GM21447 (cell line): Measurements from ENCODE around the gene KLHL28.

Experiments used
- ATAC-seq: cut with Tn5 transposase; IDR thresholded peaks from one replicate; pipeline ENCODE4 v1.9.1; 2021; ENCODE audit not compliant: unreplicated experiment

The KLHL28 gene

DNA sequence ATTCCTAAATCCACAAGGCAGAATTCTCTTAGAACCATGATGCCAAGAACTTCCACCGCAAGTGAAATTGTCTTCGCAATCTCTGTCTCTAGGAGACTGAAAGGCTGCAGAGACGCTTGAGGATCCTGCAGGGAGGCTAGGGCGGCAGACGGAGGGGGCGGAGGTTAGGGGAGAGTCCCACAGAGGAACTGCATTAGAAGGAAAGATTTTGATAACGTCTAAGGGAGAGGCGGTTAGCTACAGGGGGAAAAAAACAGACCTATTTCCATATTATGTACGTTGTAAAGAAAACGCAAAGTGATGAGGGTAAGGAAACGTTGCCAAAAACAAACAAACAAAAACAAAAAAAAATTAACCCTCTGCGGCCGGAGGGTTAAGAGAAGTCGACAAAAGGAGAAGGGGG, 595 bp downstream of the KLHL28 start:
- peak; percentile 21 for ATAC-seq

- ATAC-seq = no peak
Measured at GRCh38 chr14:44960646-44961045, 1.1 kb downstream of the KLHL28 start.

DNA sequence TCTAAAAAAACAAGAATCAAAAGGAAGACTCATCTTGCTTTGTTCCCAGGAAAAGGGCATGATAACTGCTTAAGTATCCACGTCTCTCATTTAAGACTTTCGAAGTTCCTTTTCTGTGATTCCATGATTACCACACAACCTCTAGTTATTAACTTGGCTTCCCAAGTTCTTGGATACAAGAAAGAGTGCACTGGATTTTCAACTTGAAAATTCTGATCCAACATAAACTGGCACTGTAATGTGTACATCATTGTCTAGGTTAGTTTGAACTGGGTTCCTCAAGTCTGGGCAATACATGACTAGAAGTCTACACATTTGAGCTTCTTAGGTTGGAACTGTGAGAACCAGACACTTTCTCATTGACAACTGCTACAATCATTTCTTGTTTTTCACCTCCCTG, 1.6 kb downstream of the KLHL28 start:
- no peak for ATAC-seq

- no peak for ATAC-seq
Measured at GRCh38 chr14:44959538-44959937, 2.2 kb downstream of the KLHL28 start.

DNA sequence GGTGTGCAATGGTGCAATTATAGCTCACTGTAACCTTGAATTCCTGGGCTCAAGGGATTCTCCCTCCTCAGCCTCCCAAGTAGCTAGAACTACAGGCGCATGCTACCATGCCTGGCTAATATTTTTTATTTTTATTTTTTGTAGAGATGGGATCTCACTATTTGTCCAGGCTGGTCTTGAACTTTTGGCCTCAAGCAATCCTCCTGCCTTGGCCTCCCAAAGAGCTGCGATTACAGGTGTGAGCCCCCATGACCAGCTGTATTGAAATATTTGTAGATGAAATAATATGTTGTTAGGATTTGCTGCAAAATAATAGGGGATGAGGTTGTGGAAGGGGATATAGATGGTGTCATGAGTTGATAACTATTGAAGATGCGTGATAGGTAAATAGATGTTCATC, 4.9 kb downstream of the KLHL28 start:
- no peak for ATAC-seq

GRCh38 chr14:44955528-44955927, 6.2 kb downstream of the KLHL28 start:
- no peak for ATAC-seq

DNA sequence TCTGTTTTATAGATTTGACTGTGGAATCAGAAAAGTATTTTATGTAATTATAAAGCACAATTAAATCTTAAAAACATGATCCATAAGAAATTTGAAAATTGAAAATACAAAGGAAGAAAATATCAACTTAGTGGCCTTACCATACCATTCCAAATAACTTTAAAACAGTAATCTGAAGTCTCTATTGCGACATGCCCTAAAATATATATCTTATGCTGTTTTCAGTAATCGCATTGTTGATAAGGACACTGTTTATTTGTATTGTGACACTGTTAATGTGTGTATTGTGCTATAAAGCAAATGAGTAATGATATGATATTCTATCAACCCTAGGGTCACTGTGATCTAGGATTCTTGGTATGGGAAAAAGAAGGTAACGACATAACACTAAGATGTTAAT, 7.0 kb downstream of the KLHL28 start:
- ATAC-seq = no peak

DNA sequence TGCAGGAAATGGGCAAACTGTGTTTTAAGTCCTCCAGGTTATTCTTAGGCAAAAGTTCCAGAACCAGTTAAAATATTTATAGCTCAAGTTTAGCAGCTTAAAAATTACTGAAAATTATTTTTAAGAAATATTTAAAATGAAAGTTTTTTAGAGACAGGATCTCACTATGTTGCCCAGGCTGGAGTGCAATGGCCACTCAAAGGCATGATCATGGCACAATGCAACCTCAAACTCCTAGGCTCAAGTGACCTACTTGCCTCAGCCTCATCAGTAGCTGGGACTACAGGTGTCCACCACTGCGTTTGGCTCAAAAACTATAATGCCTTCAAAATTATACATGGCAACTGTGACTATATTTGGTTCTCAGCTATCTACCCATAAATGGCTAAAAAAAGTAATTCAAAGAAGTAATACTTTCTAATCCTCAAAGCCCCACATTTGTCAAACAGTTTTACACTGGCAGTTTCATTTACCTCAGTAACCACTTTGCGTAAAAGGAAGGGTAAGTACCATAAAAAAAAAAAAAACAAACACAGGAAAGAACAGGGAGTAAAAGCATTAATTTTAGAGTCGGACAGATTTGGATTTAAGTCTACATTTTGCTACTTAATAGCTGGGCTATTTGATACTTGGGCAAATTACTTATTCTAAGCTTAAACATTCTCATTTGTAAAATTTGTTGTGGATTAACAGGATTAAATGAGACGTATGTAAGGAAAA, 9.2 kb downstream of the KLHL28 start:
- ATAC-seq = no peak

DNA sequence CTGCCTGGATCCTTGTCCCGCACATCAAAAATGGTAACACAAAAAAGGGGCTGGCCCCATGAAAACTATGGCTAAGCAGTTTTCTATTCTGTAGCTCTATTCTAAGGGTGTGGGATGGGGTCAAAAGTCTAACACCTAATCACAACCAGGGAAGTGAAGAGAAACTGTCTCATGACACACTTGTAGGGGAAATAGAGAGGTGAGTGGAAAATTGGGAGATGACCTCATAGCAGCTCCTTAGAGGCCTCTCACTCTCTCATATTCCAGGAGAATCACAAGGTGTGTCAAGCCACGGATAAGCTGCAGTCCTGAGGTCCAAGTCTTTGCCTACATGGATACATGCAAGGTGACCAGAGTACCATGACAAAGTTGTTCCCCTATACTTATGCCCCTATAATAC, 10.7 kb downstream of the KLHL28 start:
- no peak for ATAC-seq

DNA sequence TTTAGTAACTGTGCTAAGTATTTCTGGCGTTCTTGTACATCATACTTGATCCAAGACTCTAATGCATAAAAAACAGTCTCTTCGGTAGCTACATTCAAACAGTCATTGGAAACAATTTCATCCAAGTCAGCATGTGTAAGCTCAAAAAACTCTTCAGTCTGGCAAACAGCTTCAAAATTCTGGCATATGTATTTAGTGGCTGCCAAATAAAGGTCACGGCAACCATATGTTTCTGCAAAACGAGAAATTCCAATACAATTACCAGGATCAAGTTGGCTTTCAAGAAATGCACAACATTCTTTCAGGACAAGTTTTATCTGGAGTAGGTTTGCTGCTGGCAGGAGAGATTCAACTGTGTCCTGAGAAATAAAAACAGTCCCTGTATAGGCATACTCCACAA, 16.5 kb downstream of the KLHL28 start:
- ATAC-seq = no peak

DNA sequence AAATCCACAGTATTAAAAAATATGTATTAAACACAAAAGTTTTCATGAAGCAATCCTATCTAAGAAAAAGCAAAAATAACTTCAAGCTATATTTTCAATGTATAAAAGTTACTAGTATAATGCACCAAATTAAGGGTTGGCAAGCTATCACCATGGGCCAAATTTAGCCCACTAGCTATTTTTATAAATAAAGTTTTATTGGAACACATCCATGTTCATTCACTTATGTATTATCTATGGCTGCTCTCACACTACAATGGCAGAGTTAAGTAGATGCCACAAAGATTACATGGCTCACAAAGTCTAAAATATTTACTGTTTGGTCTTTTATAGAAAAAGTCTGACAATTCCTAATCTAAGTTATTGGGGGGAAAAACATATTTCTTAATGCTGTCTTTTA, 17.6 kb downstream of the KLHL28 start:
- ATAC-seq = no peak

DNA sequence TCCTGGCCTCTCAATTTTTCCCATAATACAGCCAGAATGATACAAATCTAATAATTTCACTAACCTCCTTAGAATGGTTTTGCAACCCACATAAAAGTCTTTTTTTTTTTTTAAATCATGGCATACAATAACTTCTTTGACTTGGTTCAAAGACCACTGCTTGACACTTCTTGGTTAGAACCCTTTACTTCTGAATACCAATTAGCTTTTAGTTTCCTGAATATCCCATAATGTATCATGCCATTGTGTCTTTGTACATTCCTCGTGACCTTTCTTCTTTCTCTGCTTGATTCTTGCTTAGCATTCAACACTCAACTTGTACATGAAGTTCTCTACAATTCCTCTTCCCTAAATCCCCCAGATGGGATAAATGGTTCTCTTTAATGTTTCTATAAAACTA, 19.3 kb downstream of the KLHL28 start:
- no peak for ATAC-seq

- ATAC-seq = no peak
Measured at GRCh38 chr14:44941591-44941990, 20.2 kb downstream of the KLHL28 start.

GRCh38 chr14:44940944-44941343, 20.8 kb downstream of the KLHL28 start:
- ATAC-seq = no peak

- no peak for ATAC-seq
Measured at GRCh38 chr14:44940211-44940610, 21.5 kb downstream of the KLHL28 start.

- no peak for ATAC-seq
Measured at GRCh38 chr14:44937547-44937946, 24.2 kb downstream of the KLHL28 start.

- ATAC-seq = no peak
Measured at GRCh38 chr14:44935155-44935554, 26.6 kb downstream of the KLHL28 start.

GRCh38 chr14:44928793-44929192, 33.0 kb downstream of the KLHL28 start:
- no peak for ATAC-seq

DNA sequence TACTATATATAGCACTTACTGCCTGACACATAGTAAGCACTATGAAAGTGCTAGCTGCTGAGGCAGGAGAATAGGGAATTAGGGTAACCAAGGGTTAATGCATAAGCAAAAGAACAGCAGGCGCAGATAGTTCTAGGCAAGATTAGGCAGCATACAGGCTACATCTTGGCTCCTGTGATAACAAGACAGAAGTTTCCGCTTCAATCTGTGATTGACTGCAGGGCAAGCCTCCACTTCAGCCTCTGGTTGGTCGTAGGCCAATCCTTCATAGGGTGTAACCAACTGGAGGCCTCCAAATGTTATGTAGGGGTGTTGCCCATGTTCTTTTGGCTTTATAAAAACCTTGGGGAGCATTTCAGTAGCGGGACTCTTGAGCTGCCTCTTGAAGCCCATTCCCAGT, 46.9 kb downstream of the KLHL28 start:
- ATAC-seq = no peak

GRCh38 chr14:44912041-44912869, 49.5 kb downstream of the KLHL28 start:
- ATAC-seq = no peak

DNA sequence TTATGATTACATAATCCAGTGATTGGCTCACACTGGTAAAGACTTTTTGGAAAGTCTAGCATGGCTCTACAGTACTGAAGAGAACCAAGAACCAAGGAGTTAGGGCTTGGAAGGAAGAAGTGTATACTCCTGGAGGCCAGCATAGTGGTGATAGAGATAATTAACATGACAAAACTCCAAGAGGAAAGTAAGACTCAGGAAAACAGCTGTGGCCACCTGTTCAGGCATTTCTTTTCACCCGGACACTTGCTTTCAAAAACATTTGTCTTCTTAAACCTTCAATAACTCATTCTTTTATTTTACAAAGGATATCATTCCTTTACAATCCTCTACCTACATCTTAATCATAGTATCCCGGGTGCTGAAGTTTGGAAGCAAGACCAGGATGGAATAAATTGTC, 50.9 kb downstream of the KLHL28 start:
- ATAC-seq = no peak

DNA sequence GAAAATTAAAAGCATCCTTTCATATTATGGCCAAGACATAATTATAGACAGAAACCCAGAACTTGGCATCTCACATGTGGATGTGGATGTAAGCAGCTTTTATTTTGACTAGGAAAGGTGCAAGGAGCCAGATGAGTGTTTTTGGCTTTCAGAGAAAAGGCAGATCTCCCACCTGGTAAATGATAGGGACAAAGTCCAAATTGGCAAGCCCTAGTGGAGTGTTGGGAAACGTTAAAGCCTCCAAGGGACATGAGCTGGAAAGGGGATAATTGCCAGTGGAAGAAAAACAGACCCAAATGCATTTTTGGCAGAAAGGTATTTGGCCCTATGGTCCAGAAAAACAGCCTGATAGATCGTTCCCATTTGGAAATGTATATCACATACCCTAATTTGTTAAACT, 60.1 kb downstream of the KLHL28 start:
- ATAC-seq = no peak

DNA sequence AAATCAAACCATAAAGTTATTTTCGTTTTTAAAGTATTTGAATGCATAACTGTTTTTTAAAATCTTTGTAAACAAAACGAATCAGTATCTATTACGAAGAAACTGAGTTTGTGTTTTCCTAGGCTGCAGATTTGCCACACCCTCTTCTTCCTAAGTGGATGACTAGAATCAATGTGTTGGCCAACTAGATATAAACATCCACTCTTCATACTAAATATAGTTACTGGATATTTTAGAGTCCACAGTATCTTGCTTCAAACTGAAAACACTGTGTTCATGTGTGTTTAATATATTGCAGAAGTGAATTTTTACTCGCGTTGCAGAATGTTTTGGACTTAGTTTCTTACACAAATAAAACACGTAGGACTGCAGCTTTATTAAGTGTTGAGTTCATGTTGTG, 63.2 kb downstream of the KLHL28 start:
- ATAC-seq = no peak
